Smooth muscle cell (in vitro differentiated cells): ENCODE data around the gene CLDN34. TPM values are rescaled to one million over a fixed set of nuclear protein-coding genes. Genes with fewer than 3 reads are reported as not detected.

Source experiments
- DNase-seq: peaks from one replicate; lab custom pipeline; 2025; ENCODE audit not compliant: unreplicated experiment; lab: John Stamatoyannopoulos, UW
- H2AFZ ChIP-seq: fragments of 200-600 bp; sonication (generic); 2 replicates; pipeline ENCODE4 v1.6.0; 2016; ENCODE audit warnings: antibody characterized with exemption, low read depth, mild to moderate bottlenecking
- H3F3A ChIP-seq: fragments of 200-600 bp; sonication (generic); 2 replicates; pipeline ENCODE4 v1.6.0; 2017; ENCODE audit warnings: antibody characterized with exemption, low read depth
- H3K27ac ChIP-seq: fragments of 200-600 bp; sonication (generic); 2 replicates; pipeline ENCODE4 v1.5.1; 2016; ENCODE audit warnings: low read depth, mild to moderate bottlenecking
- H3K27me3 ChIP-seq: fragments of 200-600 bp; sonication (generic); 2 replicates; pipeline ENCODE4 v1.6.1; 2016; ENCODE audit warnings: low read depth, mild to moderate bottlenecking
- H3K36me3 ChIP-seq: fragments of 200-600 bp; sonication (generic); 2 replicates; pipeline ENCODE4 v1.5.1; 2016; ENCODE audit warnings: low read depth
- H3K4me1 ChIP-seq: fragments of 200-600 bp; sonication (generic); 2 replicates; pipeline ENCODE4 v1.5.1; 2016; ENCODE audit warnings: low read depth
- H3K4me2 ChIP-seq: fragments of 200-600 bp; sonication (generic); 2 replicates; pipeline ENCODE4 v1.6.0; 2016; ENCODE audit warnings: mild to moderate bottlenecking
- H3K4me3 ChIP-seq: fragments of 200-600 bp; sonication (generic); 2 replicates; pipeline ENCODE4 v1.5.1; 2016; ENCODE audit warnings: mild to moderate bottlenecking
- H3K79me2 ChIP-seq: fragments of 200-600 bp; sonication (generic); 2 replicates; pipeline ENCODE4 v1.6.0; 2016; ENCODE audit warnings: low read depth, mild to moderate bottlenecking
- H3K9ac ChIP-seq: fragments of 200-600 bp; sonication (generic); 2 replicates; pipeline ENCODE4 v1.6.0; 2016; ENCODE audit warnings: low read depth
- H3K9me3 ChIP-seq: fragments of 200-600 bp; sonication (generic); replicated peaks from 2 replicates; pipeline ENCODE4 v1.5.1; 2016; ENCODE audit warnings: low read depth
- H4K20me1 ChIP-seq: fragments of 200-600 bp; sonication (generic); 2 replicates; pipeline ENCODE4 v1.6.0; 2016; ENCODE audit warnings: low read depth
- CTCF ChIP-seq: fragments of 200-600 bp; sonication (generic); IDR thresholded peaks from 2 replicates; pipeline ENCODE4 v1.5.1; 2017; ENCODE audit warnings: borderline replicate concordance, mild to moderate bottlenecking, antibody characterized with exemption; ENCODE audit not compliant: insufficient read depth, poor library complexity, severe bottlenecking
- WGBS: methylation state at CpG from one replicate; pipeline ENCODE4 v1.1.7; 2016; ENCODE audit warnings: low lambda C conversion rate; 5-methylcytosine and 5-hydroxymethylcytosine counted together
- polyA plus RNA-seq: library from polyadenylated mRNA; unstranded; fragments of >200 nt; fragmentation: Nextera tagmentation; extraction: Ambion mirVana; gene quantifications from 2 replicates; pipeline ENCODE4 v1.2.1, GENCODE V29; 2016
- total RNA-seq: library from RNA; depleted of rRNA; stranded (reverse); fragments of >200 nt; gene quantifications from 2 replicates; pipeline ENCODE4 v1.2.3, GENCODE V29; 2014

The CLDN34 gene
- total and polyA plus RNA-seq, 2 experiments from 2014 or later: 1.0 TPM; not detected in 1

- H3K27ac ChIP-seq: no peak overlapping the region
- no peak overlapping the region for H2AFZ ChIP-seq
- peak overlapping the region; percentile 52 for H3K4me3 ChIP-seq
- 16% methylated on average over 11 of the region's 71 CpGs for WGBS
- no peak for TF ChIP-seq CTCF
- no peaks in the 10 kb centered on the region for H3K9me3 ChIP-seq
- H3K79me2 ChIP-seq: peaks cover 12% of the 10 kb centered on the region
- peaks cover 7% of the 10 kb centered on the region for H3F3A ChIP-seq
- H3K4me1 ChIP-seq: peaks cover 8% of the 10 kb centered on the region
- H4K20me1 ChIP-seq: peaks cover 26% of the 10 kb centered on the region
- no peak for DNase-seq
- peak overlapping the region; percentile 83 for H3K4me2 ChIP-seq
- no peaks in the 10 kb centered on the region for H3K27me3 ChIP-seq
- H3K36me3 ChIP-seq: no peaks in the 10 kb centered on the region
- H3K9ac ChIP-seq: no peak overlapping the region
Observed at GRCh38 chrX:10015355-10015722, 48.2 kb downstream of the CLDN34 start.

GRCh38 chrX:10015723-10016518 is 48.8 kb downstream of the CLDN34 start:
- DNase-seq: peak; percentile 1
- H3K4me2 ChIP-seq: peak overlapping the region; percentile 83
- peaks cover 7% of the 10 kb centered on the region for H3F3A ChIP-seq
- H4K20me1 ChIP-seq: peaks cover 30% of the 10 kb centered on the region
- peaks cover 8% of the 10 kb centered on the region for H3K4me1 ChIP-seq
- 28% methylated on average over 58 of the region's 87 CpGs for WGBS
- no peak overlapping the region for H2AFZ ChIP-seq
- H3K27me3 ChIP-seq: no peaks in the 10 kb centered on the region
- no peaks in the 10 kb centered on the region for H3K36me3 ChIP-seq
- peak overlapping the region; percentile 52 for H3K4me3 ChIP-seq
- H3K9ac ChIP-seq: peak overlapping the region; percentile 34
- no peaks in the 10 kb centered on the region for H3K9me3 ChIP-seq
- peak overlapping the region; percentile 55 for H3K27ac ChIP-seq
- peaks cover 12% of the 10 kb centered on the region for H3K79me2 ChIP-seq
- no peak for TF ChIP-seq CTCF

DNA sequence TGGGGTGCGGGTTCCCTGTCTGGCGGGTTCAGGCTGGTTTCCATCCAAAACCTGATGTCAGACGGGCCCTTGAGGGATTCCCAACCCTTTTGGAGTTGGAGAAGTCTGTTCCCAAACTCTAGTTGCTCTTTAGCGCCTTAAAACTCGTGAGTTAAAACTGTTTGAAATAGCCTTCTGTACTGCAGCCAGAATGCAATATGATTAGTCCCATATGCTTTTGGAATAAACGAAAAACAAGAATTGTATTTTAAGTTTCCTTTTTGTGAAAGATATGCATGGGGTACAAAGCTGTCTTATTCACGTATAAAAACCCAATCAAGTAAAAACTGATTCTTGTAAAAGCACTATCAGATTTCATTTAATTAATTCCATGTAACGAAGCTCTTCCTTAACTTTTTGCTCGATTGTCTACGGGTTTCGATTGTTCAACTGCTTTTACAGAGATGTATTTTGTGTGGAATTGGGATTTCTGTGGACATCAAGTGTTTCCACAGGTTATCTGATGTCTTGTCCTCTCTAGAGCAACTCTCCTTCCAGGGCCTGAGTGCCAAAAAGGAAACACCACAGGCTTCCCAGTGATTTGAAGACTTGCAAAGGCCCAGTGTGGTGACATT is 49.5 kb downstream of the CLDN34 start:
- no peak for TF ChIP-seq CTCF
- H4K20me1 ChIP-seq: peaks cover 36% of the 10 kb centered on the region
- H3K79me2 ChIP-seq: peaks cover 12% of the 10 kb centered on the region
- H3K9ac ChIP-seq: peak overlapping the region; percentile 34
- peak overlapping the region; percentile 83 for H3K4me2 ChIP-seq
- no peak for DNase-seq
- H3F3A ChIP-seq: peaks cover 7% of the 10 kb centered on the region
- no peak overlapping the region for H2AFZ ChIP-seq
- H3K36me3 ChIP-seq: no peaks in the 10 kb centered on the region
- H3K27me3 ChIP-seq: no peaks in the 10 kb centered on the region
- peak overlapping the region; percentile 52 for H3K4me3 ChIP-seq
- no peaks in the 10 kb centered on the region for H3K9me3 ChIP-seq
- peak overlapping the region; percentile 55 for H3K27ac ChIP-seq
- WGBS: 49% methylated on average over 11 of the region's 11 CpGs
- H3K4me1 ChIP-seq: peaks cover 8% of the 10 kb centered on the region
